Measurements from ENCODE around the gene LRBA. TPM values are rescaled to one million over a fixed set of nuclear protein-coding genes. Genes with fewer than 3 reads are reported as not detected.

LRBA gene
- total RNA-seq, 1 experiment from 2014 or later, result 14.4 TPM

GRCh38 chr4:150242820-150243458 lies 772.1 kb downstream of the LRBA start:
- Histone ChIP-seq H3K36me3 (peaks cover 9% of the 10 kb centered on the region), H3K27ac (no peak overlapping the region), H3K4me1 (replicated peaks) (peaks cover 48% of the 10 kb centered on the region), H3K27me3 (replicated peaks) (no peaks in the 10 kb centered on the region), H3K9me3 (replicated peaks) (no peaks in the 10 kb centered on the region), H3K4me3 (no peak overlapping the region)
- DNase-seq (ENCODE audit: low read depth in 1 of 2, low spot score in 2 of 2), result peak in 1 of 2 experiments; percentile 47

GRCh38 chr4:150240011-150240410 lies 775.1 kb downstream of the LRBA start:
- no peak overlapping the region for H3K27ac ChIP-seq
- H3K9me3 ChIP-seq (replicated peaks), result no peaks in the 10 kb centered on the region
- H3K4me1 ChIP-seq (replicated peaks), result peaks cover 70% of the 10 kb centered on the region
- 0 out of 2 replicates have a peak, but pooled peaks cover 2% of the 10 kb centered on the region for H3K36me3 ChIP-seq
- H3K27me3 ChIP-seq (replicated peaks), result no peaks in the 10 kb centered on the region
- DNase-seq (ENCODE audit: low read depth in 1 of 2, low spot score in 2 of 2), result no peak
- no peak overlapping the region for H3K4me3 ChIP-seq

GRCh38 chr4:150238591-150238990 lies 776.5 kb downstream of the LRBA start:
- Histone ChIP-seq H3K4me1 (replicated peaks) (peaks cover 70% of the 10 kb centered on the region), H3K9me3 (replicated peaks) (no peaks in the 10 kb centered on the region), H3K36me3 (no peaks in the 10 kb centered on the region), H3K27ac (peak overlapping the region; percentile 99), H3K27me3 (replicated peaks) (no peaks in the 10 kb centered on the region), H3K4me3 (no peak overlapping the region)
- DNase-seq (ENCODE audit: low read depth in 1 of 2, low spot score in 2 of 2), result no peak

GRCh38 chr4:150237110-150237872 lies 777.8 kb downstream of the LRBA start:
- Histone ChIP-seq H3K36me3 (no peaks in the 10 kb centered on the region), H3K27me3 (replicated peaks) (no peaks in the 10 kb centered on the region), H3K4me3 (peak overlapping the region; percentile 25), H3K27ac (peak overlapping the region; percentile 99), H3K9me3 (replicated peaks) (no peaks in the 10 kb centered on the region), H3K4me1 (replicated peaks) (peaks cover 65% of the 10 kb centered on the region)
- DNase-seq (ENCODE audit: low read depth in 1 of 2, low spot score in 2 of 2), result peak in 1 of 2 experiments; percentile 92

- Histone ChIP-seq H3K9me3 (replicated peaks) (no peaks in the 10 kb centered on the region), H3K27ac (peak overlapping the region; percentile 99), H3K36me3 (no peaks in the 10 kb centered on the region), H3K4me1 (replicated peaks) (peaks cover 65% of the 10 kb centered on the region), H3K27me3 (replicated peaks) (no peaks in the 10 kb centered on the region), H3K4me3 (peak overlapping the region; percentile 14)
- peak in 1 of 2 experiments; percentile 79 for DNase-seq (ENCODE audit: low read depth in 1 of 2, low spot score in 2 of 2)
Observed at GRCh38 chr4:150236626-150237025, 778.5 kb downstream of the LRBA start.

- H3K9me3 ChIP-seq (replicated peaks), result no peaks in the 10 kb centered on the region
- peaks cover 65% of the 10 kb centered on the region for H3K4me1 ChIP-seq (replicated peaks)
- DNase-seq (ENCODE audit: low read depth in 1 of 2, low spot score in 2 of 2), result peak; percentile 61 to 87
- H3K27ac ChIP-seq, result peak overlapping the region; percentile 99
- H3K4me3 ChIP-seq, result no peak overlapping the region; the same call in 1 of the 2 replicates
- H3K27me3 ChIP-seq (replicated peaks), result no peaks in the 10 kb centered on the region
- no peaks in the 10 kb centered on the region for H3K36me3 ChIP-seq
Observed at GRCh38 chr4:150235808-150236271, 779.2 kb downstream of the LRBA start.

- no peaks in the 10 kb centered on the region for H3K9me3 ChIP-seq (replicated peaks)
- no peaks in the 10 kb centered on the region for H3K36me3 ChIP-seq
- DNase-seq (ENCODE audit: low read depth in 1 of 2, low spot score in 2 of 2), result no peak
- no peak overlapping the region for H3K4me3 ChIP-seq
- no peaks in the 10 kb centered on the region for H3K27me3 ChIP-seq (replicated peaks)
- H3K27ac ChIP-seq, result peak overlapping the region; percentile 99
- H3K4me1 ChIP-seq (replicated peaks), result peaks cover 69% of the 10 kb centered on the region
Observed at GRCh38 chr4:150235317-150235716, 779.8 kb downstream of the LRBA start.

GRCh38 chr4:150234246-150234645 lies 780.8 kb downstream of the LRBA start:
- Histone ChIP-seq H3K9me3 (replicated peaks) (no peaks in the 10 kb centered on the region), H3K4me3 (no peak overlapping the region), H3K27me3 (replicated peaks) (no peaks in the 10 kb centered on the region), H3K36me3 (no peaks in the 10 kb centered on the region), H3K27ac (no peak overlapping the region), H3K4me1 (replicated peaks) (peaks cover 80% of the 10 kb centered on the region)
- no peak for DNase-seq (ENCODE audit: low read depth in 1 of 2, low spot score in 2 of 2)

- Histone ChIP-seq H3K27me3 (replicated peaks) (no peaks in the 10 kb centered on the region), H3K4me1 (replicated peaks) (peaks cover 69% of the 10 kb centered on the region), H3K27ac (no peak overlapping the region), H3K4me3 (no peak overlapping the region), H3K9me3 (replicated peaks) (no peaks in the 10 kb centered on the region), H3K36me3 (no peaks in the 10 kb centered on the region)
- no peak for DNase-seq (ENCODE audit: low read depth in 1 of 2, low spot score in 2 of 2)
Observed at GRCh38 chr4:150232029-150232428, 783.1 kb downstream of the LRBA start.

- H3K4me1 ChIP-seq (replicated peaks), result peaks cover 68% of the 10 kb centered on the region
- H3K27ac ChIP-seq, result no peak overlapping the region
- no peaks in the 10 kb centered on the region for H3K9me3 ChIP-seq (replicated peaks)
- no peak for DNase-seq (ENCODE audit: low read depth in 1 of 2, low spot score in 2 of 2)
- no peak overlapping the region for H3K4me3 ChIP-seq
- H3K36me3 ChIP-seq, result no peaks in the 10 kb centered on the region
- no peaks in the 10 kb centered on the region for H3K27me3 ChIP-seq (replicated peaks)
Observed at GRCh38 chr4:150231107-150231770, 783.8 kb downstream of the LRBA start.

- H3K4me1 ChIP-seq (replicated peaks), result peaks cover 68% of the 10 kb centered on the region
- H3K4me3 ChIP-seq, result no peak overlapping the region
- H3K27me3 ChIP-seq (replicated peaks), result no peaks in the 10 kb centered on the region
- no peaks in the 10 kb centered on the region for H3K9me3 ChIP-seq (replicated peaks)
- H3K27ac ChIP-seq, result no peak overlapping the region
- no peak for DNase-seq (ENCODE audit: low read depth in 1 of 2, low spot score in 2 of 2)
- H3K36me3 ChIP-seq, result no peaks in the 10 kb centered on the region
Observed at GRCh38 chr4:150230561-150230960, 784.5 kb downstream of the LRBA start.

GRCh38 chr4:150229520-150229919 lies 785.6 kb downstream of the LRBA start:
- H3K27me3 ChIP-seq (replicated peaks), result no peaks in the 10 kb centered on the region
- H3K36me3 ChIP-seq, result no peaks in the 10 kb centered on the region
- peak overlapping the region; percentile 19 for H3K27ac ChIP-seq
- no peaks in the 10 kb centered on the region for H3K9me3 ChIP-seq (replicated peaks)
- H3K4me1 ChIP-seq (replicated peaks), result peaks cover 65% of the 10 kb centered on the region
- peak in 1 of 2 experiments; percentile 51 for DNase-seq (ENCODE audit: low read depth in 1 of 2, low spot score in 2 of 2)
- H3K4me3 ChIP-seq, result no peak overlapping the region

- Histone ChIP-seq H3K4me3 (no peak overlapping the region), H3K4me1 (replicated peaks) (peaks cover 42% of the 10 kb centered on the region), H3K27me3 (replicated peaks) (no peaks in the 10 kb centered on the region), H3K27ac (peak overlapping the region; percentile 88), H3K36me3 (no peaks in the 10 kb centered on the region), H3K9me3 (replicated peaks) (no peaks in the 10 kb centered on the region)
- peak; percentile 74 to 95 for DNase-seq (ENCODE audit: low read depth in 1 of 2, low spot score in 2 of 2)
Observed at GRCh38 chr4:150224896-150225591, 790.0 kb downstream of the LRBA start.
